MM.1S (cell line): ENCODE data around the gene CLK4.

Experiments used
- CTCF ChIP-seq: fragments of 300-600 bp; sonication (generic); IDR thresholded peaks from 2 replicates; pipeline ENCODE4 v1.5.1; 2016; ENCODE audit warnings: antibody characterized with exemption, low read length, mixed read lengths
- EZH2 ChIP-seq: fragments of 300-600 bp; sonication (generic); optimal IDR thresholded peaks from 2 replicates; pipeline ENCODE3; 2017; ENCODE audit warnings: low read depth, mild to moderate bottlenecking, antibody characterized with exemption, low read length, mixed read lengths

- TF ChIP-seq EZH2 (no peak), CTCF (no peak)
Observed at GRCh38 chr5:178624631-178625546, 2.0 kb downstream of the CLK4 start.
